ENCODE measurements around the gene CCBE1.

Gene CCBE1

GRCh38 chr18:59700535-59700967 is 3.3 kb upstream of the CCBE1 start:
- no peak overlapping the region for H3K4me3 ChIP-seq (ENCODE audit: low read length)
- no peak for TF ChIP-seq ZNF274 (IDR thresholded peaks at IDR 0.05; ENCODE audit: low read depth, low read length)

GRCh38 chr18:59699750-59700534 is 2.7 kb upstream of the CCBE1 start:
- no peak for TF ChIP-seq ZNF274 (IDR thresholded peaks at IDR 0.05; ENCODE audit: low read depth, low read length)

GRCh38 chr18:59699061-59699460 is 1.8 kb upstream of the CCBE1 start:
- no peak for TF ChIP-seq ZNF274 (IDR thresholded peaks at IDR 0.05; ENCODE audit: low read depth, low read length)
- no peak overlapping the region for H3K4me3 ChIP-seq (ENCODE audit: low read length)

More at GRCh38 chr18:59699750-59700534, 2.7 kb upstream of the CCBE1 start:
- H3K4me3 ChIP-seq (ENCODE audit: low read length) = no peak overlapping the region

- TF ChIP-seq ZNF274 (IDR thresholded peaks at IDR 0.05; ENCODE audit: low read depth, low read length) = no peak
- H3K4me3 ChIP-seq (ENCODE audit: low read length) = peak overlapping the region; percentile 30; the same call in 1 of the 2 replicates
Measured at GRCh38 chr18:59696311-59697235, 650 bp downstream of the CCBE1 start.

GRCh38 chr18:59695551-59695950 is 1.7 kb downstream of the CCBE1 start:
- H3K4me3 ChIP-seq (ENCODE audit: low read length) = no peak overlapping the region

GRCh38 chr18:59694824-59695223 is 2.4 kb downstream of the CCBE1 start:
- no peak for TF ChIP-seq ZNF274 (IDR thresholded peaks at IDR 0.05; ENCODE audit: low read depth, low read length)
- no peak overlapping the region for H3K4me3 ChIP-seq (ENCODE audit: low read length)

More at GRCh38 chr18:59695551-59695950, 1.7 kb downstream of the CCBE1 start:
- no peak for TF ChIP-seq ZNF274 (IDR thresholded peaks at IDR 0.05; ENCODE audit: low read depth, low read length)

- no peak for TF ChIP-seq ZNF274 (IDR thresholded peaks at IDR 0.05; ENCODE audit: low read depth, low read length)
- H3K4me3 ChIP-seq (ENCODE audit: low read length) = no peak overlapping the region
Measured at GRCh38 chr18:59691996-59692395, 5.2 kb downstream of the CCBE1 start.

- TF ChIP-seq ZNF274 (IDR thresholded peaks at IDR 0.05; ENCODE audit: low read depth, low read length) = no peak
- H3K4me3 ChIP-seq (ENCODE audit: low read length) = no peak overlapping the region
Measured at GRCh38 chr18:59690996-59691395, 6.2 kb downstream of the CCBE1 start.

- no peak overlapping the region for H3K4me3 ChIP-seq (ENCODE audit: low read length)
- TF ChIP-seq ZNF274 (IDR thresholded peaks at IDR 0.05; ENCODE audit: low read depth, low read length) = no peak
Measured at GRCh38 chr18:59690186-59690982, 6.8 kb downstream of the CCBE1 start.

GRCh38 chr18:59689756-59690155 is 7.5 kb downstream of the CCBE1 start:
- TF ChIP-seq ZNF274 (IDR thresholded peaks at IDR 0.05; ENCODE audit: low read depth, low read length) = no peak
- no peak overlapping the region for H3K4me3 ChIP-seq (ENCODE audit: low read length)

- H3K4me3 ChIP-seq (ENCODE audit: low read length) = no peak overlapping the region
- TF ChIP-seq ZNF274 (IDR thresholded peaks at IDR 0.05; ENCODE audit: low read depth, low read length) = no peak
Measured at GRCh38 chr18:59686260-59686659, 11.0 kb downstream of the CCBE1 start.

GRCh38 chr18:59685501-59685900 is 11.7 kb downstream of the CCBE1 start:
- no peak for TF ChIP-seq ZNF274 (IDR thresholded peaks at IDR 0.05; ENCODE audit: low read depth, low read length)
- no peak overlapping the region for H3K4me3 ChIP-seq (ENCODE audit: low read length)

GRCh38 chr18:59684777-59685176 is 12.4 kb downstream of the CCBE1 start:
- TF ChIP-seq ZNF274 (IDR thresholded peaks at IDR 0.05; ENCODE audit: low read depth, low read length) = no peak

GRCh38 chr18:59681521-59682004 is 15.7 kb downstream of the CCBE1 start:
- H3K4me3 ChIP-seq (ENCODE audit: low read length) = no peak overlapping the region
- no peak for TF ChIP-seq ZNF274 (IDR thresholded peaks at IDR 0.05; ENCODE audit: low read depth, low read length)

More at GRCh38 chr18:59684777-59685176, 12.4 kb downstream of the CCBE1 start:
- H3K4me3 ChIP-seq (ENCODE audit: low read length) = no peak overlapping the region

Data from GM08714 (cell line).